GM21390 (cell line): ENCODE results near the gene MAD1L1.

Experiments
- ATAC-seq: cut with Tn5 transposase; IDR thresholded peaks from one replicate; pipeline ENCODE4 v1.9.1; 2021; ENCODE audit not compliant: unreplicated experiment

MAD1L1 gene

GRCh38 chr7:2242541-2243429 is 10.0 kb upstream of the MAD1L1 start:
- peak; percentile 18 for ATAC-seq

GRCh38 chr7:2241580-2242540 is 9.1 kb upstream of the MAD1L1 start, which contains the start of the genes MRM2 and NUDT1:
MRM2 (minus strand) TSS chr7:2242205; CDS start chr7:2242169, 36 bp downstream.
NUDT1 (plus strand) TSS chr7:2242226; CDS start chr7:2244575, 2,349 bp downstream.
- ATAC-seq, result peak; percentile 79

- no peak for ATAC-seq
These were observed 6.5 kb upstream of the MAD1L1 start for GRCh38 chr7:2239242-2239641.

GRCh38 chr7:2237109-2237602 is 4.4 kb upstream of the MAD1L1 start:
- ATAC-seq, result peak; percentile 56

GRCh38 chr7:2233926-2234325 is 1.2 kb upstream of the MAD1L1 start:
- no peak for ATAC-seq

GRCh38 chr7:2231992-2232765 is 566 bp downstream of the MAD1L1 start:
- peak; percentile 32 for ATAC-seq

- no peak for ATAC-seq
These were observed 1.9 kb downstream of the MAD1L1 start for GRCh38 chr7:2230882-2231281.

- no peak for ATAC-seq
These were observed 2.5 kb downstream of the MAD1L1 start for GRCh38 chr7:2230226-2230625.

GRCh38 chr7:2229467-2229866 is 3.3 kb downstream of the MAD1L1 start:
- no peak for ATAC-seq

- no peak for ATAC-seq
These were observed 3.8 kb downstream of the MAD1L1 start for GRCh38 chr7:2228921-2229320.

GRCh38 chr7:2227699-2228098 is 5.0 kb downstream of the MAD1L1 start:
- ATAC-seq, result no peak

GRCh38 chr7:2225830-2226229 is 6.9 kb downstream of the MAD1L1 start:
- no peak for ATAC-seq

GRCh38 chr7:2225336-2225735 is 7.4 kb downstream of the MAD1L1 start:
- ATAC-seq, result no peak

- no peak for ATAC-seq
These were observed 7.8 kb downstream of the MAD1L1 start for GRCh38 chr7:2224934-2225333.

GRCh38 chr7:2224491-2224928 is 8.2 kb downstream of the MAD1L1 start:
- no peak for ATAC-seq

GRCh38 chr7:2223321-2223720 is 9.4 kb downstream of the MAD1L1 start:
- ATAC-seq, result no peak

- no peak for ATAC-seq
These were observed 10.2 kb downstream of the MAD1L1 start for GRCh38 chr7:2222516-2222915.

- ATAC-seq, result no peak
These were observed 11.8 kb downstream of the MAD1L1 start for GRCh38 chr7:2220954-2221353.

- ATAC-seq, result no peak
These were observed 12.2 kb downstream of the MAD1L1 start for GRCh38 chr7:2220506-2220905.

- no peak for ATAC-seq
These were observed 12.7 kb downstream of the MAD1L1 start for GRCh38 chr7:2220030-2220429.
